Liver (tissue), 3 donors: ENCODE results near the gene GLIS1.

Source experiments
- ATF3 ChIP-seq: IDR thresholded peaks from 2 replicates; pipeline ENCODE4 v1.6.1; 2016; ENCODE audit warnings: antibody characterized with exemption
- CTCF ChIP-seq: fragments of 150-350 bp; IDR thresholded peaks from 2 replicates; pipeline ENCODE4 v1.5.1; 2017; ENCODE audit warnings: improper control_type of control experiment, low read depth, low read length; ENCODE audit not compliant: missing input control
- EGR1 ChIP-seq, 2 donors: IDR thresholded peaks; 2 replicates each; pipeline ENCODE4 v1.6.1; 2016 to 2018; ENCODE audit warnings: antibody characterized with exemption in 2 of 2, low read depth in 2 of 2
- FOXA1 ChIP-seq: IDR thresholded peaks from 2 replicates; pipeline ENCODE4 v1.6.1; 2016; ENCODE audit warnings: antibody characterized with exemption
- HNF4A ChIP-seq, 2 donors: conservative IDR thresholded peaks; 2 replicates each; pipeline ENCODE4 v1.6.1; 2016; ENCODE audit warnings: antibody characterized with exemption in 2 of 2, mild to moderate bottlenecking in 2 of 2
- JUND ChIP-seq, 2 donors: IDR thresholded peaks; 2 replicates each; pipeline ENCODE4 v1.6.1; 2016; ENCODE audit warnings: antibody characterized with exemption in 2 of 2
- MAX ChIP-seq: IDR thresholded peaks from 2 replicates; pipeline ENCODE4 v1.6.1; 2016; ENCODE audit warnings: antibody characterized with exemption
- RAD21 ChIP-seq, 2 donors: IDR thresholded peaks; 2 replicates each; pipeline ENCODE4 v1.6.1; 2016; ENCODE audit warnings: antibody characterized with exemption in 2 of 2, mild to moderate bottlenecking in 2 of 2
- REST ChIP-seq: IDR thresholded peaks from 2 replicates; pipeline ENCODE4 v1.6.1; 2016; ENCODE audit warnings: antibody characterized with exemption, mild to moderate bottlenecking
- RXRA ChIP-seq, 2 donors: IDR thresholded peaks; 2 replicates each; pipeline ENCODE4 v1.6.1; 2017 to 2018; ENCODE audit warnings: antibody characterized with exemption in 2 of 2, mild to moderate bottlenecking in 1 of 2
- SP1 ChIP-seq: IDR thresholded peaks from 2 replicates; pipeline ENCODE4 v1.6.1; 2018; ENCODE audit warnings: antibody characterized with exemption, mild to moderate bottlenecking
- TAF1 ChIP-seq: conservative IDR thresholded peaks from 2 replicates; pipeline ENCODE4 v1.6.1; 2016; ENCODE audit warnings: antibody characterized with exemption, mild to moderate bottlenecking
- YY1 ChIP-seq: IDR thresholded peaks from 2 replicates; pipeline ENCODE4 v1.6.1; 2016; ENCODE audit warnings: antibody characterized with exemption, mild to moderate bottlenecking
- donor health status: healthy.
- donor health status: healthy.

- TF ChIP-seq SP1 (no peak), CTCF (no peak), MAX (no peak), RXRA (IDR thresholded peaks at IDR 0.05) (no peak), REST (no peak), JUND (IDR thresholded peaks at IDR 0.05) (no peak), FOXA1 (no peak), EGR1 (IDR thresholded peaks at IDR 0.05; ENCODE audit: low read depth in 2 of 2) (no peak), RAD21 (IDR thresholded peaks at IDR 0.05) (no peak), HNF4A (conservative IDR thresholded peaks at IDR 0.05) (no peak), YY1 (no peak), ATF3 (no peak), TAF1 (no peak)
Measured at GRCh38 chr1:53654216-53655210, 84.5 kb downstream of the GLIS1 start.
